GM21576 (cell line): ENCODE data around the gene IGSF21.
"Not testable (repeated sequence)": the region's sequence is repeated elsewhere in the genome, so short reads cannot be mapped to it uniquely, and the experiment has no call there.

Experiments
- ATAC-seq: cut with Tn5 transposase; IDR thresholded peaks from one replicate; pipeline ENCODE4 v1.9.1; 2021; ENCODE audit warnings: mild to moderate bottlenecking, moderate library complexity; ENCODE audit not compliant: unreplicated experiment

Gene IGSF21

DNA sequence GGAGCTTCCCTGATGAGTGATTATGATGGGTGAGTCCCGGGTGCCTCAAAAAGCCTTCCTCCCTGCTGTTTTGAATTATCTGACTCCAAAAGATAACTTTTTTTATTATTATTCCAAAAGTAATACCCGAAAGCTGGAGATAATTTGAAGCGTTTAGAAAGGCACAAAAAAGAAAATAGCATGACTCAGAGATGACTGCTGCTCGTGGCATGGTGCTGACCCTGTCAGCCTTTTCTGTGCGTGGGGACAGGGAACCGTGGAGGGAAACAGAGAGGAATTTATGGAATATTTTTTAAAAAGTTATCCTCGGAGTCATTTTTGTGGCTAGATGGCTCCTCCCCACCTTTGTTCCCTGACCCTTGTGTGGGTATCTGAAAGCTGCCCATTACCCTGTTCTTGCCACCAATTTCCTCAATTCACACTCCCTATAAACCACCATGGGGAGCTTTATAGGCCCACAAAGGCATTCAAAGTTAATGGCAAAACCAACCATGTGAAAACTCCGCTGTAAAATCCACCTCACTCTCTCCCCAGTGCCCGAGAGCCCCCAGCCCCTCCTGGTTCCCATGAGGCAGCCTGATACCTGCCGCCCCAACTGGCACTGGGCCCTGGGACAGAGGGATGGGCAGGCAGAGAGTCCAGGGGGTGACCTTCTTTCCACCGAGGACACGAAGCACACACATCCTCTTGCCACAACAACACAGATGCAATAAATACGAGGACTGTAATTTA, 37.5 kb downstream of the IGSF21 start:
- no peak for ATAC-seq

GRCh38 chr1:18145851-18146618, 38.4 kb downstream of the IGSF21 start:
- ATAC-seq, result no peak

DNA sequence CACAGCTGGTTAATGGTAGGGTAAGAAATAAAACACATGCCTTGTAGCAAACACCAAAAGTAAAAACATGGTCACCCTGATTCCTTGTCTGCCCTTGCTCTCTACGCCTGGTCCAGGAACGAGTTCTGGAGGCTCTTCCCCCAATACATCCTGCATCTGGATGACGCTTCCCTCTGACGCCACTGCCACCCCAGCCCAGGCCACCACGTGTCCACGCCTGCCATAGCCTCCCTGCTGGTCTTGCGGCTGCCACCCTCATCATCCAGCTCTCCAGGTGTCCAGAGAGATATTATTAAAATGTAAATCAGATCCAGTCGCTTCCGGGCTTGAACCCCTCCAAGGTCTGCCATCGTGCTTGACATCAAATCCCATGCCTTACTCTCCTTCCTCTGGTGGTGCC, 39.3 kb downstream of the IGSF21 start:
- no peak for ATAC-seq

GRCh38 chr1:18147672-18148071, 40.1 kb downstream of the IGSF21 start:
- no peak for ATAC-seq

DNA sequence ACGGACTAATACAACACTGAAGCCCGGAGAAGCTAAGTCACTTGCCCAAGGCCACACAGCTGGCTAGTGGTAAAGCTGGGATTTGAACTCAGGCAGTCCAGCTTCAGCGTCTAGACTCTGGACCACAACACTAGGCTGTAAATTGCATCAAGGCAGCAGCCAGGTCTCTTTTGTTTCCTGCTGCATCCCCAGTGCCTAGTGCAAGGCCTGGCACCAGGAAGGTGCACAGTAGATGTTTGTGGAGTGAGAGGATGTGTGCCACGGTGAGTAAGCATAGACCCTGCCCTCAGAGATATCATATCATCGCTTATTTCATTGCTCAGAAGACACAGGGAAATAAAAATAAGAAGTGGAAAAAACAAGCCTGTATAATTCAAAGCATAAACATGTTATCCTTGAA, 40.9 kb downstream of the IGSF21 start:
- no peak for ATAC-seq

GRCh38 chr1:18149027-18149641, 41.5 kb downstream of the IGSF21 start:
- ATAC-seq, result no peak

GRCh38 chr1:18151436-18152122, 44.0 kb downstream of the IGSF21 start:
- ATAC-seq, result no peak

- ATAC-seq, result no peak
Observed at GRCh38 chr1:18154430-18155194, 47.0 kb downstream of the IGSF21 start.

- ATAC-seq, result no peak
Observed at GRCh38 chr1:18155881-18156385, 48.3 kb downstream of the IGSF21 start.

GRCh38 chr1:18157352-18157751, 49.8 kb downstream of the IGSF21 start:
- no peak for ATAC-seq

DNA sequence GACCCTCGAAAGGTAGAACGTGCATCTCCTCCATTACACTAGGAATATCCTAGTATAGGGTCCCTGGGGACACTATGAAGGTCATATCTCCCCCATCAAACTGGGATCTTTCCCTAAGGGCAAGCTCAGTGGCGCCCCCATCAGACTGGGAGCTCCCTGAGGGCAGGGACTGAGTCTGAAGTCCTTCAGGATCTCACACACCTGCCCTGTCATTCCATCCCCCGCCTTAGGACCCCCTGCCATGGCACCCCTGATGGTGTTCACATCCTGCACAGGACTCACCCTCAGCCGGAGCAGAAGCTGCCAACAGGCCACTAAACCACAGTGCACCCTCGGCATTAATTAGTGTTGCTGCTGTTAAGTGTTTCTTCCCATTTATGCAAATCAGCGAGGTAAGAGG, 50.4 kb downstream of the IGSF21 start:
- no peak for ATAC-seq

GRCh38 chr1:18158714-18159113, 51.1 kb downstream of the IGSF21 start:
- ATAC-seq, result no peak

DNA sequence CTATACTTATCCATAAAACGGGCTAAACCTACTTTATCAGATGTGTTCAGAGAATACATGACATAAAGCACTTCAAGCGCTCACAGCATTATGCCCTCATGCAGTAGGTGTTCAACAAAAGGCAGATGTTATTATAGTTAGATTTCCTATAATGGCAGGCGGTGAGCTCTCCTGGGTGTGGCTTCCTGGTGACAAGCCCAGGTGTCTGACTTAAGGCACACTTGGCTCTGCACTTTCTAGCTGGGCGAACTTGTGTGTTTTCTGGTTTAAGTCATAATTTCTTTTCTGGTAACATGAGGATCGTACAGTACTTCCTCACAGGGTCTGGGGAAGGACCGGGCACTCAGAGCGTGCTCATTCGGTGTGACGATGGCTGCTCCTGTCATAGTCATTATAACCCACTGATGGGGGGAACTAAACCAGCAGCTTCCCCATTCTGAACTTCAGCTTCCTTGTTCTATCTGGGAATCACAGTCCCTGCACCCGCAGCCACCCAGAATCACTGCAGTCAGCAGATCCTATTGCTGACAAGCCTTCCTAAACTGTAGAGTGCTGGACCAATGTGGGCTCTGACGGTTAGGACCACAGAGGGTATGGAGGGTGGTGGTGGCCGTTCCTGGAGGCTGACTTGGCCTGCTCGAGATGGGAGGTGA, 52.8 kb downstream of the IGSF21 start:
- no peak for ATAC-seq

- no peak for ATAC-seq
Observed at GRCh38 chr1:18161690-18162089, 54.1 kb downstream of the IGSF21 start.

GRCh38 chr1:18165640-18166039, 58.0 kb downstream of the IGSF21 start:
- not testable (repeated sequence) for ATAC-seq

- no peak for ATAC-seq
Observed at GRCh38 chr1:18166341-18166740, 58.7 kb downstream of the IGSF21 start.

DNA sequence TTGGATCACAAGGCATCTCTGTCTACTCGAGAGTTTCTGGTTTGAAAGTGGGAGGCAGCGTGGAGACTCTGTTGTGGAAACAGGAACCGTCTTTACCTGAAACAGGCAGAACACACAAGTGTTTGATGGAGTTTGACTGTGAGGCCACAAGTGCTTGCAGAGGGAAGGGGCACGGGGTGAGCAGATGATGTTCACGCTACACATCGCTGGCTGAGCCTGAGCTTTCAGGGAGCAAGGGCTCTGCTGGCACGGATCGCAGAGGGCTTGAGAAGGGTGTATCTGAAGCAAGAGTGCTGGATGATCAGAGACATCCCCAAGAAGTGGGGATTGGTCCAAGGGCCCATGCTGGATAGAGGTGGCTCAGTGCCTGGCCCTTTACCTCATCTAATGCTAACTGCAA, 59.3 kb downstream of the IGSF21 start:
- ATAC-seq, result no peak

DNA sequence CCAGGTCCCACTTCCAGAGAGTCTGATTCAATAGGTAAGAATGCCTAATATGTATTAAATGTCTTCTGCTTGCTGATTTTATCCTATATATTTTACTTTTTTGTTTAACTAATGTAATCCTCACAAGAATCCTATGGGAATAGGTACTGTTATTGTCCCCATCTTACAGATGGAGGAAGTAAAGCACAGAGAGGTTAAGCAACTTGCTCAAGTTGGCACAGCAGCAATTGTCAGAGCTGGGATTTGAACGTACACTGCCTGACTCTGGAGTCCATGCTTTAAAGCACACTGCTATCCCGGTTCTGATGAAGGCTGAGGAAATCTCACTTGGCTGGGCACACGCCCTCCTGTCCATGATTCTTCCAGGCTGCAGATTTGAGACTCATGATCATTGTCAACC, 62.8 kb downstream of the IGSF21 start:
- no peak for ATAC-seq

DNA sequence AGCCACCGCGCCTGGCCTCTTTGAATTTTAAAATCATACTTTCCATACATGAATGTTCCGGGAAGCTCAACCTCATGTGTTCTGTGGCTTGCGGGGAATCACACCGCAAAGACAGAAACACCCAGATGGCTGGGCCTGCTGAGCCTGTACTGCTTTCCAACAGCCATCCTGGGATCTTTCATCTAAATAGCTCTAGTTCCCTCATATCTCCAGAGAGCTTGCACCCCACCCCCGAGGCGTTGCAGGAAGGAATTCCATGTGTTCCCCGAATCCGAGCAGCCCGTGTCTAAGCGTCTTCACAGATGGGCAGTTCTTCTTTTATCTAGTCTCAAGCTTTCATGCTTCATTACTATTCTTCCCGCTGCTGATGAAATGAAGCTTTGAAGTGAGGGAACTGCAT, 66.4 kb downstream of the IGSF21 start:
- no peak for ATAC-seq

DNA sequence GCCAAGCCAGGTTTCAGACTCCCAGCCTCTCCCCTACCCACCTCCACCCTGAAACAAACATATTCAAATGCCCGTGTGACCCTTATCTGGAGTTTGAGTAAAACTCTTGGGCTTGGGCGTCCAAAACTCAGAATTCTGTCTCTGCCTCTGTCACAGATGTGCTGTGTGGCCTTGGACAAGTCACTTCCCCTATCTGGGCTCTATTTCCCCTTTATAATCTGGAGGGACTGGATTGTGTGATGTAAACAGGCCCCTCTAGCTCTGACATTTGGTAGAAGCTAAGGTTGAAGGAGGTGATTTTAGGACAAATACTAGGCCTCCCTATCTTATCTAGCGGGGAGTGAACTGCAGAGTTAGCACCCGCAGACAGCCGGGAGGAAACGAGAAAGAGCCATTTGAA, 67.5 kb downstream of the IGSF21 start:
- no peak for ATAC-seq
